ENCODE measurements around the gene SDC4. TPM values are rescaled to one million over a fixed set of nuclear protein-coding genes. Genes with fewer than 3 reads are reported as not detected.
A peak's percentile ranks its signal among the peaks of the same experiment; 100 is the strongest.

Gene SDC4
- total RNA-seq, 1 experiment from 2014 or later: 114 TPM

DNA sequence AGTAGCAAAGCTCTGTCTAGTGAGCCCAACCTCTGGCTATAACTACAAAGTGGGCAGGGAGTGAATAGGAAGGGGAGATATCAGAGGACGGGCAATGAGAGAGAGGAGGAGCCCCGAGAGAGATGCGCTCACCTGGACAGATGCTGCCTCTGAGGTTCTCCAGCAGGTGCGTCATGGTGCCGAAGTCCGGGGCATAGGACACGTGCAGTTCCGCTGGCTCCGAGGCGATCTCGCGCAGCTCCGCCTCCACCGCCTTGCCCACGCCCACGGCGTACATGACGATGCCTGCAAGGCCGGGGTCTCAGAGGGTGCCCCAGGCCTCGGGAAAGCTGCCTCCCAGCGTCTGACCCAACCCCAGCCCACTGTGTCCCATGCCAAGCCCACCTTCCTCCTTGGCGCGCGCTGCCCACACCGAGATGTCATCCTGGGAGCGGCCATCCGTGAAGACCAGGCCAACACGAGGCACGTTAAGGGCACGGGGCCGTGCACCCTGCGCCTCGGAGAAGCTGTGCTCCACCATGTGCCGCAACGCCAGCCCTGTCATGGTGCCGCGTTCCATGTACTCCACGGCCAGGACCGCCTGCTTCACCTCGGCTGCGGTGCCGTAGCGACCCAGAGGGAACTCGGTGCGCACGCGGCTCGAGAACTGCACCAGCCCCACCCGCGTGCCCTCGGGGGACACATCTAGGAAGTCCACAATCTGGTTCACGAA, 50.3 kb downstream of the SDC4 start:
- intact Hi-C loops (cut with micrococcal nuclease; ENCODE audit: unreplicated experiment): loop anchor here (10.0 kb wide), 1 partner anchor 613 kb away; no protein-coding TSS in a partner anchor
- 0 out of 2 replicates have a peak, but pooled peaks cover 7% of the 10 kb centered on the region for H3F3A ChIP-seq (ENCODE audit: insufficient read depth, low read depth)
- no peak overlapping the region for H2AFZ ChIP-seq
- no peak overlapping the region for H3K27ac ChIP-seq
- POLR2A ChIA-PET (ENCODE audit: unreplicated experiment): no interaction called here
- H3K4me2 ChIP-seq: no peak overlapping the region
- DNase-seq: no peak
- no peaks in the 10 kb centered on the region for H3K9me2 ChIP-seq (ENCODE audit: insufficient read depth)
- no peak for TF ChIP-seq EZH2 (IDR thresholded peaks at IDR 0.05; ENCODE audit: low read depth)
- TF ChIP-seq, protein P1, sequence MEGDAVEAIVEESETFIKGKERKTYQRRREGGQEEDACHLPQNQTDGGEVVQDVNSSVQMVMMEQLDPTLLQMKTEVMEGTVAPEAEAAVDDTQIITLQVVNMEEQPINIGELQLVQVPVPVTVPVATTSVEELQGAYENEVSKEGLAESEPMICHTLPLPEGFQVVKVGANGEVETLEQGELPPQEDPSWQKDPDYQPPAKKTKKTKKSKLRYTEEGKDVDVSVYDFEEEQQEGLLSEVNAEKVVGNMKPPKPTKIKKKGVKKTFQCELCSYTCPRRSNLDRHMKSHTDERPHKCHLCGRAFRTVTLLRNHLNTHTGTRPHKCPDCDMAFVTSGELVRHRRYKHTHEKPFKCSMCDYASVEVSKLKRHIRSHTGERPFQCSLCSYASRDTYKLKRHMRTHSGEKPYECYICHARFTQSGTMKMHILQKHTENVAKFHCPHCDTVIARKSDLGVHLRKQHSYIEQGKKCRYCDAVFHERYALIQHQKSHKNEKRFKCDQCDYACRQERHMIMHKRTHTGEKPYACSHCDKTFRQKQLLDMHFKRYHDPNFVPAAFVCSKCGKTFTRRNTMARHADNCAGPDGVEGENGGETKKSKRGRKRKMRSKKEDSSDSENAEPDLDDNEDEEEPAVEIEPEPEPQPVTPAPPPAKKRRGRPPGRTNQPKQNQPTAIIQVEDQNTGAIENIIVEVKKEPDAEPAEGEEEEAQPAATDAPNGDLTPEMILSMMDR (conservative IDR thresholded peaks at IDR 0.05): no peak
- H4K20me1 ChIP-seq (ENCODE audit: insufficient read depth): no peaks in the 10 kb centered on the region
- CTCF ChIA-PET: interaction anchor here (0.6 kb wide), 1 partner anchor 191 kb away, joined by 3 read pairs; no protein-coding TSS in a partner anchor
- no peak overlapping the region for H3K4me3 ChIP-seq
- BruUV-seq (replicated peaks): no TSS peak
- H3K27me3 ChIP-seq (ENCODE audit: insufficient read depth, low read depth): no peaks in the 10 kb centered on the region
- H3K36me3 ChIP-seq (ENCODE audit: low read depth): no peaks in the 10 kb centered on the region
- no peaks in the 10 kb centered on the region for H3K4me1 ChIP-seq (replicated peaks; ENCODE audit: insufficient read depth)
- H3K9me3 ChIP-seq (ENCODE audit: insufficient read depth, low read depth): 0 out of 2 replicates have a peak, but pooled peaks cover 5% of the 10 kb centered on the region
- H3K79me2 ChIP-seq (ENCODE audit: low read depth): no peaks in the 10 kb centered on the region

DNA sequence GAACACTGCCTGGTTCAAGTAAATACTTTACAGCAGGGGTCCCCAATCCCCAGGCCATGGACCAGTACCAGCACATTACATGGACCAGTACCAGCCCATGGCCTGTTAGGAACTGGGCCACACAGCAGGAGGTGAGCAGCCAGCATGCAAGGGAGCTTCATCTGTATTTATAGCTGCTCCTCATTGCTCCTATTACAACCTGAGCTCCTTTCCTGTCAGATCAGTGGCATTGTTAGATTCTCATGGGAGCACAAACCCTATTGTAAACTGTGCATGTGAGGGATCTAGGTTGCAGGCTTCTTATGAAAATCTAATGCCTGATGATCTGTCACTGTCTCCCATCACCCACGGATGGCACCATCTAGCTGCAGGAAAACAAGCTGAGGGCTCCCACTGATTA, 53.6 kb downstream of the SDC4 start:
- Histone ChIP-seq H2AFZ (no peak overlapping the region), H3K9me3 (ENCODE audit: insufficient read depth, low read depth) (0 out of 2 replicates have a peak, but pooled peaks cover 5% of the 10 kb centered on the region), H3K79me2 (ENCODE audit: low read depth) (no peaks in the 10 kb centered on the region), H3K27ac (no peak overlapping the region), H3K9me2 (ENCODE audit: insufficient read depth) (no peaks in the 10 kb centered on the region), H4K20me1 (ENCODE audit: insufficient read depth) (no peaks in the 10 kb centered on the region), H3K36me3 (ENCODE audit: low read depth) (no peaks in the 10 kb centered on the region), H3K4me1 (replicated peaks; ENCODE audit: insufficient read depth) (peaks cover 15% of the 10 kb centered on the region), H3F3A (ENCODE audit: insufficient read depth, low read depth) (peaks cover 24% of the 10 kb centered on the region; the same call in 1 of the 2 replicates), H3K4me3 (no peak overlapping the region), H3K27me3 (ENCODE audit: insufficient read depth, low read depth) (no peaks in the 10 kb centered on the region), H3K4me2 (no peak overlapping the region)
- POLR2A ChIA-PET (ENCODE audit: unreplicated experiment): interaction anchor here (0.6 kb wide), 2 partner anchors 251 to 483 kb away, joined by 4 read pairs; no protein-coding TSS in a partner anchor
- no peak for DNase-seq
- no TSS peak for BruUV-seq (replicated peaks)
- CTCF ChIA-PET: interaction anchor here (0.5 to 2.3 kb wide), 11 partner anchors 11 to 283 kb away, joined by 3 to 14 read pairs (median 6); no protein-coding TSS in a partner anchor
- no peak for TF ChIP-seq EZH2 (IDR thresholded peaks at IDR 0.05; ENCODE audit: low read depth)
- intact Hi-C loops (cut with micrococcal nuclease; ENCODE audit: unreplicated experiment): loop anchor here (5.0 to 10.0 kb wide), 2 partner anchors 382 to 610 kb away; partner anchors contain the start of gene PABPC1L

DNA sequence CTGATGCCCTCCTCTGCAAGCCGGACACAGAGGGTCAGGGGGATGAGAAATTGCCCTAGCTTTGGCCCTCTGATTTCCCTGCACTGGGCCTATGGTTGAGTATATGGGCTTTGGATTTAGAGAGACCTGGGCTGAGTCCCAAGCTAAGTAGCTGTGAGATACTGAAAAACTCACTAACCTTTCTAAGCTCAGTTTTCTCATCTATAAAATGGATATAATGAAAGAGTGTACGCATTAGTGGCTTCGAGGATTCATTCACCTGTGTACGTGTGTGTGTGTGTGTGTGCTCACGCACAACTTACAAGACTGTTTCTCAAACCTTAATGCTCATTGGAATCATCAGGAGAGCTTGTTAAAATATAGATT, 54.2 kb downstream of the SDC4 start:
- H3K36me3 ChIP-seq (ENCODE audit: low read depth): no peaks in the 10 kb centered on the region
- intact Hi-C loops (cut with micrococcal nuclease; ENCODE audit: unreplicated experiment): loop anchor here (5.0 to 10.0 kb wide), 2 partner anchors 382 to 609 kb away; partner anchors contain the start of gene PABPC1L
- H3K27me3 ChIP-seq (ENCODE audit: insufficient read depth, low read depth): no peaks in the 10 kb centered on the region
- peak overlapping the region; percentile 94; the same call in 1 of the 2 replicates for H2AFZ ChIP-seq
- TF ChIP-seq, protein P1 (conservative IDR thresholded peaks at IDR 0.05): peak; percentile 54
- no peak for TF ChIP-seq EZH2 (IDR thresholded peaks at IDR 0.05; ENCODE audit: low read depth)
- H4K20me1 ChIP-seq (ENCODE audit: insufficient read depth): no peaks in the 10 kb centered on the region
- no TSS peak for BruUV-seq (replicated peaks)
- no peaks in the 10 kb centered on the region for H3K79me2 ChIP-seq (ENCODE audit: low read depth)
- peaks cover 15% of the 10 kb centered on the region for H3K4me1 ChIP-seq (replicated peaks; ENCODE audit: insufficient read depth)
- peak overlapping the region; percentile 91 for H3K4me2 ChIP-seq
- H3K4me3 ChIP-seq: peak overlapping the region; percentile 60; the same call in 1 of the 2 replicates
- 0 out of 2 replicates have a peak, but pooled peaks cover 5% of the 10 kb centered on the region for H3K9me3 ChIP-seq (ENCODE audit: insufficient read depth, low read depth)
- POLR2A ChIA-PET (ENCODE audit: unreplicated experiment): interaction anchor here (0.6 to 1.1 kb wide), 6 partner anchors 18 to 564 kb away, joined by 4 to 27 read pairs (median 4); no protein-coding TSS in a partner anchor
- peaks cover 24% of the 10 kb centered on the region; the same call in 1 of the 2 replicates for H3F3A ChIP-seq (ENCODE audit: insufficient read depth, low read depth)
- H3K9me2 ChIP-seq (ENCODE audit: insufficient read depth): no peaks in the 10 kb centered on the region
- CTCF ChIA-PET: interaction anchor here (0.6 to 4.4 kb wide), 20 partner anchors 8 to 448 kb away, joined by 3 to 19 read pairs (median 6); partner anchors contain the start of gene PI3
- H3K27ac ChIP-seq: no peak overlapping the region
- DNase-seq: no peak

Measured in PC-9 (cell line).